Measurements from ENCODE around the gene KLC3.

The KLC3 gene

DNA sequence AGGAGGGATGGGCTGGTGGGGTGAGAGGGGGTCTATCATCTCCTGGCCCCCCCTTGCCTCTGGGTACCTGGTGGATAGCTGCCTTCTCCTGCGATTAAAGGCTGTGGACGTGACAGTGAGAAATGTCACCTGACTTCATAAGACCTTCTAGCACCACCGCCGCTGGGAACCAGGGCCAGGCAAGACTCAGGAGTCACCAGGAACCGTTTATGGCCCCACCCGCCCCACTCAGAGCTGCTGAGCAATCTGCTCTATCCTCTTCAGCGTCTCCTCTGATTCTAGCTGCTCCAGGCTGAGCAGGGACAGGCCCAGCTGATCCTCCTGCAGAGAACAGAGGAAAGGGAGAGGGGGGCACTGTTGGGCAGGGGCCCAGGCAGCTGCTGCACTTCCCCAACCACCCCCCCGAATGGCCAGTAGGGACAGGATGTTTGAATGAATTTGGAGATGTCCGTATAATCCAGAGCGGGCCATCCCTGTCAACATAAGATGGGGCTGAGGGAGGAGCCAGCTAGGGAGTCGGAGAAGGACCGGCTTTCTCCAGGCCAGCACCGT lies 10.9 kb downstream of the KLC3 start:
- H3K36me3 Mint-ChIP-seq (ENCODE audit: low read depth): peaks cover 22% of the 10 kb centered on the region
- TF ChIP-seq, protein P1, sequence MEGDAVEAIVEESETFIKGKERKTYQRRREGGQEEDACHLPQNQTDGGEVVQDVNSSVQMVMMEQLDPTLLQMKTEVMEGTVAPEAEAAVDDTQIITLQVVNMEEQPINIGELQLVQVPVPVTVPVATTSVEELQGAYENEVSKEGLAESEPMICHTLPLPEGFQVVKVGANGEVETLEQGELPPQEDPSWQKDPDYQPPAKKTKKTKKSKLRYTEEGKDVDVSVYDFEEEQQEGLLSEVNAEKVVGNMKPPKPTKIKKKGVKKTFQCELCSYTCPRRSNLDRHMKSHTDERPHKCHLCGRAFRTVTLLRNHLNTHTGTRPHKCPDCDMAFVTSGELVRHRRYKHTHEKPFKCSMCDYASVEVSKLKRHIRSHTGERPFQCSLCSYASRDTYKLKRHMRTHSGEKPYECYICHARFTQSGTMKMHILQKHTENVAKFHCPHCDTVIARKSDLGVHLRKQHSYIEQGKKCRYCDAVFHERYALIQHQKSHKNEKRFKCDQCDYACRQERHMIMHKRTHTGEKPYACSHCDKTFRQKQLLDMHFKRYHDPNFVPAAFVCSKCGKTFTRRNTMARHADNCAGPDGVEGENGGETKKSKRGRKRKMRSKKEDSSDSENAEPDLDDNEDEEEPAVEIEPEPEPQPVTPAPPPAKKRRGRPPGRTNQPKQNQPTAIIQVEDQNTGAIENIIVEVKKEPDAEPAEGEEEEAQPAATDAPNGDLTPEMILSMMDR (IDR thresholded peaks at IDR 0.05): no peak
- DNase-seq: no peak
- H3K9me3 Mint-ChIP-seq: no peaks in the 10 kb centered on the region
- no peaks in the 10 kb centered on the region for H3K4me1 Mint-ChIP-seq
- H3K27me3 Mint-ChIP-seq (ENCODE audit: low read depth, poor library complexity): peaks cover 8% of the 10 kb centered on the region
- H3K4me3 Mint-ChIP-seq: no peak overlapping the region
- no peak overlapping the region for H3K27ac Mint-ChIP-seq

DNA sequence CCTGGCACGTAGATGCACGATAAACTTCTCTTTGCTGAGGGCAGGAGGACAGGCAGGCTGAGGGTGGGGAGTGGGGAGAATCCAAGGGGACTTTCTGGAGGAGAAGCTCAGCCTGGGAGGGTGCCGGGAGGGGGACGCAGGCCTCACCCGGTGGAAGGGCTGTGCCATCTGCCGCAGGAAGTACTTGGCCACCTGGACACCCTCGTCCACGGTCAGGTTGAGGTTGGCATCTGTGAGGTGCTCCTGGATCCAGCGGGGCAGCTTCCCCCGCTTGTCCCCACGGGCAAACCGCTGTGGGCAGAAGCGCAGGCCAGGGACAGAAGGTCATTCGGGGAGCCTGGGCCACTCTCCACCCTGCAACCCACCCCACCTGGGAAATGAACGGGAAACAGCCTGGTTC lies 11.5 kb downstream of the KLC3 start:
- Mint-ChIP-seq H3K27me3 (ENCODE audit: low read depth, poor library complexity) (peaks cover 4% of the 10 kb centered on the region), H3K36me3 (ENCODE audit: low read depth) (peaks cover 27% of the 10 kb centered on the region), H3K27ac (no peak overlapping the region), H3K4me1 (no peaks in the 10 kb centered on the region), H3K4me3 (no peak overlapping the region), H3K9me3 (no peaks in the 10 kb centered on the region)
- TF ChIP-seq, protein P1 (IDR thresholded peaks at IDR 0.05): no peak
- DNase-seq: no peak

DNA sequence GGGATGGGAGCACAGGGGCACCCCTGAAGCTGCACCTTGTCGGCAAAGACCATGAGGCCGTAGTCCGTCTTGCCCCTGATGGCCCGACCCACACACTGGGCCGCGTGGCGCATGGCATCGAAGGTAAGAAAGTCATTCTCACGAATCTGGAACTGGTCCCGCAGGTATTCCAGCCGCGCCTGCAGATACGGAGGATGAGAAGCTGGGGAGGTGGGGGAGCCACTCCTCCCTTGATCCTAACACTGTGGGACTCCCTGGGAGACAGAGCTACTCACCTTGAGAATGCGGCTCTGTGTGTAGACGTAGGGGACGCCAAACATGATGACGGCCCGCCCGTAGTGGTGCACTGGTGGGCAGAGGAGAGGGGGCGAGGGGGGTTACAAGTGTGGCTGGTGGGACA lies 11.9 kb downstream of the KLC3 start:
- Mint-ChIP-seq H3K4me3 (no peak overlapping the region), H3K9me3 (no peaks in the 10 kb centered on the region), H3K27ac (no peak overlapping the region), H3K36me3 (ENCODE audit: low read depth) (peaks cover 31% of the 10 kb centered on the region), H3K4me1 (no peaks in the 10 kb centered on the region), H3K27me3 (ENCODE audit: low read depth, poor library complexity) (peaks cover 4% of the 10 kb centered on the region)
- TF ChIP-seq, protein P1 (IDR thresholded peaks at IDR 0.05): no peak
- no peak for DNase-seq

DNA sequence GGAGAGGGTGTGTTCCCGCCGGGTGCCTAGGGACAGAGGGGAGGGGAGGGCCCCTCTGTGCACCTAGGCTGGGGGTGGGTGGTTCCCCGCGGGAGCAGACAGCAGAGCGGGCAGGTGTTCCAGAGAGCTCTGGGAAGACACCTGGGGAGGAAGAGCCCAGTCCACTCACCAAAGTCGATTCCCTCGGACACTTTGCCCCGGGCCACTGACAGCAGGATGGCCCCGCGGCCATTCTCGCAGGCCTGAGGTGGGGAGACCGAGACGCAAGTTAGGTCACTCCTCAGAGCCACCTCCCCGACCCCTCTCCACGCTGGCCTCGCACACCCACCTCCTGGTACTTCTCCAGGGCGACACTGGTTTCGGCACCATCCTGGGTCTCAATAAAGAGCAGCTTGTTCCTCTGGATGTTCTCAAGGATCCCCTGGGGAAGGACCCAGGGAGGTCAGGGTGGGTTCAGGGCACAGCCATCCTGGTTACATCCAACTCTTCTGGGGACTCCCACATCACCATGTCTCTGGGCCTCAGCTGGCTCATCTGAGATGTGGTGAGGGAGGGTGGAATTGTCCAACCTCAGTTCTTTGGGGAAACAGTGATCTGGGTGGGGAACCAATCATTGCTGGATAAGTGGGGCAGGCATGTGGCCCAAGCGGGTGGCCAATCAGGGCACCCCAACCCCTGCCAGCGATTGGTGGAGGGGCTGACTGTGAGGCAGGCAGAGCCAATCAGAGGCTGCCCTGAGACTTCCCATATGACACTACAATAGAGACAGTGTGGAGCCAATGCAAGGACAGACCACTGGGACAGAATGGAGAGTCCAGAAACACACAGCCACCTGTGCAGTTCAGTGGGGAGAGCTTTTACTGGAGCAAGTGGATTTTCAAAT lies 12.6 kb downstream of the KLC3 start:
- Mint-ChIP-seq H3K27me3 (ENCODE audit: low read depth, poor library complexity) (peaks cover 6% of the 10 kb centered on the region), H3K36me3 (ENCODE audit: low read depth) (peaks cover 38% of the 10 kb centered on the region), H3K9me3 (no peaks in the 10 kb centered on the region), H3K4me3 (no peak overlapping the region), H3K4me1 (peaks cover 3% of the 10 kb centered on the region), H3K27ac (no peak overlapping the region)
- no peak for DNase-seq
- TF ChIP-seq, protein P1 (IDR thresholded peaks at IDR 0.05): no peak

DNA sequence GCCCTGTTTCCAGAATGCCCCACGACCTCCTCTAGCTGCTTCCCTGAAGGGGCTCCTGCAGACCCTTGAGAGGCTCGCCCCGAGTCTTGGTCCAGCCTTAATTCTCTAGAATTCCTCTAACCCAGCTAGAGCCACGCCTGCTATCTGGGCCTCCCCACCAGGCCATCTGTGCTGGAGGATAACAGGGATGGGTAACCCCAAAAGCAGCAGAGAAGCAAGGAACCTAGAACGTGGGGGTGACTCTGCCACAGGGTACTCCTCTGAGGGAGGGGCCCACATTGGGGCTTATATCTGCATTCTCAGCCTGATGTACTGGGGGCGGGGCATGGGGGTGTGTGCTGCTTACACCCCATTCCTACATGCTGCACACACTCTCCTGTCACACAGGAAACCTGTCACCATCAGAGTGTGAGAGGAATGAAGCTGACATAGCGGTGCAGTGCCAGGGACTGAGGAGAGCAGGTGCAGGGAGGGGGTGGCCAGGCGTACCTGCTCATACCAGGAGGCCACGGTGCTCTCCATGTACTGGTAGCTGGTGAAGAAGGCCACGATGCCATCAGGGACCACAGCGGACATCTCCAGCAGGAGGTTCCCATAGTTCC lies 13.8 kb downstream of the KLC3 start:
- Mint-ChIP-seq H3K9me3 (no peaks in the 10 kb centered on the region), H3K4me1 (peaks cover 13% of the 10 kb centered on the region), H3K4me3 (no peak overlapping the region), H3K27ac (no peak overlapping the region), H3K36me3 (ENCODE audit: low read depth) (peaks cover 49% of the 10 kb centered on the region), H3K27me3 (ENCODE audit: low read depth, poor library complexity) (peaks cover 6% of the 10 kb centered on the region)
- no peak for DNase-seq
- TF ChIP-seq, protein P1 (IDR thresholded peaks at IDR 0.05): no peak

All from nephron progenitor cell (in vitro differentiated cells).